Bronchial epithelial cell (primary cell): ENCODE results near the gene MRM1. TPM values are rescaled to one million over a fixed set of nuclear protein-coding genes. Genes with fewer than 3 reads are reported as not detected.

Experiments
- DNase-seq: peaks from one replicate; pipeline ENCODE4 v3.0.0-alpha.2; 2010; ENCODE audit warnings: low read depth
- FAIRE-seq: peaks from 2 replicates; lab custom pipeline; 2011; peaks lifted over from hg19 to GRCh38; lab: Jason Lieb, UNC
- H3K27me3 ChIP-seq: 2 replicates; pipeline ENCODE4 v1.5.1; 2011; ENCODE audit warnings: low read length; ENCODE audit not compliant: control insufficient read depth, insufficient read depth
- H3K36me3 ChIP-seq: 2 replicates; pipeline ENCODE4 v1.5.1; 2011; ENCODE audit warnings: low read length; ENCODE audit not compliant: control insufficient read depth, insufficient read depth
- H3K4me3 ChIP-seq: 2 replicates; pipeline ENCODE4 v1.5.1; 2011; ENCODE audit warnings: mild to moderate bottlenecking, low read depth, low read length, control low read depth
- CTCF ChIP-seq: IDR thresholded peaks from 2 replicates; pipeline ENCODE4 v1.5.1; 2011; ENCODE audit warnings: mild to moderate bottlenecking, moderate library complexity, low read length, control low read depth, inconsistent platforms; ENCODE audit not compliant: insufficient read depth, severe bottlenecking
- total RNA-seq: library from RNA; depleted of rRNA; stranded (reverse); fragments of >200 nt; gene quantifications from 2 replicates; pipeline ENCODE4 v1.2.1, GENCODE V29; 2014

MRM1 gene
- total RNA-seq, 1 donor from 2014 or later, result 6.1 TPM

- no peak for TF ChIP-seq CTCF
- Histone ChIP-seq H3K4me3 (no peak overlapping the region), H3K36me3 (peaks cover 3% of the 10 kb centered on the region), H3K27me3 (no peaks in the 10 kb centered on the region)
- DNase-seq (no peak), FAIRE-seq (no peak)
These were observed 2.4 kb upstream of the MRM1 start for GRCh38 chr17:36598951-36599401.

- Histone ChIP-seq H3K4me3 (no peak overlapping the region), H3K27me3 (no peaks in the 10 kb centered on the region), H3K36me3 (peaks cover 3% of the 10 kb centered on the region)
- no peak for TF ChIP-seq CTCF
- DNase-seq (no peak), FAIRE-seq (no peak)
These were observed 1.7 kb upstream of the MRM1 start for GRCh38 chr17:36599546-36600250.

DNA sequence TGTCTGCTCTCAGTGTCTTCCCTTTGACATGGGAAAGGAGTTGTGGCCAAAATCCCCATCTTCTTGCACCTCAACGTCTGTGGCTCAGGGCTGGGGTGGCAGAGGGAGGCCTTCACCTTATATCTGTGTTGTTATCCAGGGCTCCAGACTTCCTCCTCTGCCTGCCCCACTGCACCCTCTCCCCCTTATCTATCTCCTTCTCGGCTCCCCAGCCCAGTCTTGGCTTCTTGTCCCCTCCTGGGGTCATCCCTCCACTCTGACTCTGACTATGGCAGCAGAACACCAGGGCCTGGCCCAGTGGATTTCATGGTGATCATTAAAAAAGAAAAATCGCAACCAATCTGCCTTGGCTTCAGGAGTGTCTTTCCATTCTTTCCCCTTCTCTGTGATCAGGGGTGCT is 918 bp upstream of the MRM1 start:
- H3K4me3 ChIP-seq, result peak overlapping the region; percentile 81
- TF ChIP-seq CTCF, result no peak
- FAIRE-seq (no peak), DNase-seq (no peak)
- no peaks in the 10 kb centered on the region for H3K27me3 ChIP-seq
- peaks cover 3% of the 10 kb centered on the region for H3K36me3 ChIP-seq

GRCh38 chr17:36600936-36601302 is 464 bp upstream of the MRM1 start:
- no peak for TF ChIP-seq CTCF
- DNase-seq, result no peak
- Histone ChIP-seq H3K4me3 (peak overlapping the region; percentile 81), H3K36me3 (no peaks in the 10 kb centered on the region), H3K27me3 (no peaks in the 10 kb centered on the region)
- FAIRE-seq, result no peak

DNA sequence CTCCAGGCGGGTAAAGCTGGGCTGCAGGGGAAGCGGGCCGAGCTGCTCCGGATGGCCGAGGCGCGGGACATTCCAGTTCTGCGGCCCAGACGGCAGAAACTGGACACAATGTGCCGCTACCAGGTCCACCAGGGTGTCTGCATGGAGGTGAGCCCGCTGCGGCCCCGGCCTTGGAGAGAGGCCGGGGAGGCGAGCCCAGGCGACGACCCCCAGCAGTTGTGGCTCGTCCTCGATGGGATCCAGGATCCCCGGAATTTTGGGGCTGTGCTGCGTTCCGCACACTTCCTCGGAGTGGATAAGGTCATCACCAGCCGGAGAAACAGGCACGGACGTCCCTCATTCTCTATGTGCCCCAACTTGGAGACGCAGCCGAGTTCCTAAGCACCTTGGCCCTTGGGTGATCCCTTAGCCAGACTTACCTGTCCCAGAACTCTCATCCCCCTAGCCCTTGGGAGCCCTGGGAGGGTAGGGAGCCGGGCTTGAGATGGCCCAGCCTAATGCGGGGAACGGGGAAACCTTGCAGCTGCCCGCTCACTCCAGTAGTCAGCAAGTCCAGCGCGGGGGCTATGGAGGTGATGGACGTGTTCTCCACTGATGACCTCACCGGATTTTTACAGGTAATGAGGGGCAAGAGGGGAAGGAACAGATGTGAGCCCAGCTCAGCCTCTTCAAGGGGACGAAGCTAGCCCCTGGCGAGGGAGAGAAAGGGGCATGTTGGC is 806 bp downstream of the MRM1 start:
- H3K4me3 ChIP-seq, result peak overlapping the region; percentile 81
- H3K27me3 ChIP-seq, result no peaks in the 10 kb centered on the region
- FAIRE-seq (no peak), DNase-seq (no peak)
- TF ChIP-seq CTCF, result no peak
- H3K36me3 ChIP-seq, result no peaks in the 10 kb centered on the region
